IMR-90 (cell line): Measurements from ENCODE around the gene C3. TPM values are rescaled to one million over a fixed set of nuclear protein-coding genes. Genes with fewer than 3 reads are reported as not detected.

Source experiments
- ATAC-seq: fragments of 200-7000 bp; cut with Tn5 transposase; 2 replicates; pipeline ENCODE4 v1.9.1; 2020; ENCODE audit warnings: low read depth, mild to moderate bottlenecking, moderate library complexity
- BruUV-seq: library from RNA; stranded (reverse); fragments of 400-500 nt; replicated peaks from 2 replicates; lab custom pipeline; 2021; lab: Mats Ljungman, UMichigan
- CTCF ChIA-PET: fragments of 300-600 bp; formaldehyde crosslinking; extraction: SDS; loops from one replicate; lab custom pipeline; 2021; ENCODE audit warnings: antibody characterized with exemption; lab: Yijun Ruan, JAX
- POLR2A ChIA-PET: fragments of 300-600 bp; sonication (Branson Sonifier 250); formaldehyde crosslinking; loops from one replicate; lab custom pipeline; 2022; ENCODE audit warnings: antibody characterized with exemption; ENCODE audit not compliant: unreplicated experiment; lab: Charles Lee
- DNase-seq: peaks from one replicate; pipeline ENCODE4 v3.0.0; 2013
- H2AFZ ChIP-seq: replicated peaks from 2 replicates; pipeline ENCODE3; 2013; ENCODE audit warnings: low read length, mild to moderate bottlenecking; ENCODE audit not compliant: poor library complexity
- H2AK5ac ChIP-seq: 2 replicates; pipeline ENCODE4 v1.6.1; 2013; ENCODE audit warnings: low read depth, low read length, inconsistent platforms
- H2AK9ac ChIP-seq: replicated peaks from 2 replicates; pipeline ENCODE3; 2013; ENCODE audit warnings: mild to moderate bottlenecking, low read depth, low read length, moderate library complexity; ENCODE audit not compliant: poor library complexity
- H2BK120ac ChIP-seq: 2 replicates; pipeline ENCODE4 v1.6.1; 2013; ENCODE audit warnings: low read depth, low read length, inconsistent platforms
- H2BK15ac ChIP-seq: 3 replicates; pipeline ENCODE4 v1.6.1; 2013; ENCODE audit warnings: low read depth, low read length, inconsistent platforms
- H2BK20ac ChIP-seq: 2 replicates; pipeline ENCODE4 v1.6.1; 2013; ENCODE audit warnings: low read depth, mild to moderate bottlenecking, inconsistent platforms, low read length, moderate library complexity
- H2BK5ac ChIP-seq: 2 replicates; pipeline ENCODE4 v1.6.1; 2013; ENCODE audit warnings: mild to moderate bottlenecking, low read depth, low read length, inconsistent platforms; ENCODE audit not compliant: poor library complexity, severe bottlenecking
- H3K14ac ChIP-seq: replicated peaks from 2 replicates; pipeline ENCODE4 v1.6.1; 2013; ENCODE audit warnings: low read depth, low read length, inconsistent platforms
- H3K18ac ChIP-seq: 2 replicates; pipeline ENCODE4 v1.6.1; 2013; ENCODE audit warnings: low read depth, low read length, control low read depth
- H3K23ac ChIP-seq: 2 replicates; pipeline ENCODE4 v1.6.1; 2013; ENCODE audit warnings: low read depth, low read length, inconsistent platforms
- H3K27ac ChIP-seq: 2 replicates; pipeline ENCODE4 v1.5.1; 2013; ENCODE audit warnings: mild to moderate bottlenecking, control low read depth, low read length; ENCODE audit not compliant: insufficient read depth
- H3K27me3 ChIP-seq: 2 replicates; pipeline ENCODE4 v1.6.1; 2013; ENCODE audit warnings: low read length; ENCODE audit not compliant: control insufficient read depth, insufficient read depth
- H3K36me3 ChIP-seq: 2 replicates; pipeline ENCODE4 v1.6.1; 2013; ENCODE audit warnings: low read length, mixed read lengths; ENCODE audit not compliant: control insufficient read depth, insufficient read depth
- H3K4ac ChIP-seq: 2 replicates; pipeline ENCODE4 v1.6.1; 2013; ENCODE audit warnings: low read depth, low read length, inconsistent platforms
- H3K4me1 ChIP-seq: 2 replicates; pipeline ENCODE4 v1.6.1; 2013; ENCODE audit warnings: low read length, mixed read lengths; ENCODE audit not compliant: control insufficient read depth, insufficient read depth
- H3K4me2 ChIP-seq: 2 replicates; pipeline ENCODE4 v1.6.1; 2013; ENCODE audit warnings: low read depth, mild to moderate bottlenecking, control low read depth, low read length, moderate library complexity
- H3K4me3 ChIP-seq: 2 replicates; pipeline ENCODE4 v1.5.1; 2013; ENCODE audit warnings: low read depth, mild to moderate bottlenecking, control low read depth, low read length, moderate library complexity; ENCODE audit not compliant: insufficient read depth
- H3K56ac ChIP-seq: 2 replicates; pipeline ENCODE4 v1.6.1; 2013; ENCODE audit warnings: low read length, inconsistent platforms; ENCODE audit not compliant: insufficient read depth; ENCODE audit errors: extremely low read depth
- H3K79me1 ChIP-seq, 2 experiments: 2 replicates each; pipeline ENCODE4 v1.6.1; 2013; ENCODE audit warnings: low read length in 2 of 2, inconsistent platforms in 1 of 2, low read depth in 1 of 2
- H3K9ac ChIP-seq: 2 replicates; pipeline ENCODE4 v1.6.1; 2013; ENCODE audit warnings: low read depth, low read length, control low read depth
- H3K9me1 ChIP-seq: 2 replicates; pipeline ENCODE4 v1.6.1; 2013; ENCODE audit warnings: low read length, inconsistent platforms; ENCODE audit not compliant: insufficient read depth
- H3K9me3 ChIP-seq: 2 replicates; pipeline ENCODE4 v1.6.1; 2013; ENCODE audit warnings: low read length; ENCODE audit not compliant: control insufficient read depth, insufficient read depth
- H4K20me1 ChIP-seq: 2 replicates; pipeline ENCODE4 v1.6.1; 2013; ENCODE audit warnings: low read length, inconsistent platforms; ENCODE audit not compliant: insufficient read depth
- H4K5ac ChIP-seq: 2 replicates; pipeline ENCODE4 v1.6.1; 2013; ENCODE audit warnings: mild to moderate bottlenecking, low read depth, low read length, control low read depth
- H4K8ac ChIP-seq, 2 experiments: 2 replicates each; pipeline ENCODE4 v1.6.1; 2013; ENCODE audit warnings: low read depth in 2 of 2, low read length in 2 of 2, control low read depth in 1 of 2, inconsistent platforms in 1 of 2
- H4K91ac ChIP-seq: 2 replicates; pipeline ENCODE4 v1.6.1; 2013; ENCODE audit warnings: low read depth, low read length, inconsistent platforms; ENCODE audit not compliant: insufficient read depth
- BHLHE40 ChIP-seq: fragments of 150-350 bp; IDR thresholded peaks from 2 replicates; pipeline ENCODE4 v1.6.1; 2016; ENCODE audit warnings: mild to moderate bottlenecking, low read depth, low read length
- CEBPB ChIP-seq: IDR thresholded peaks from 2 replicates; pipeline ENCODE4 v1.6.1; 2012; ENCODE audit warnings: low read depth, low read length, improper control_type of control experiment
- CHD1 ChIP-seq: IDR thresholded peaks from 2 replicates; pipeline ENCODE4 v1.6.1; 2012; ENCODE audit warnings: low read depth, low read length, improper control_type of control experiment
- FOS ChIP-seq: fragments of 150-350 bp; IDR thresholded peaks from 2 replicates; pipeline ENCODE4 v1.6.1; 2016; ENCODE audit warnings: low read depth, low read length
- MAFK ChIP-seq: IDR thresholded peaks from 2 replicates; pipeline ENCODE4 v1.6.1; 2012; ENCODE audit warnings: low read depth, low read length, improper control_type of control experiment
- MAZ ChIP-seq: IDR thresholded peaks from 2 replicates; pipeline ENCODE4 v1.6.1; 2012; ENCODE audit warnings: low read depth, mild to moderate bottlenecking, low read length, improper control_type of control experiment, moderate library complexity, borderline replicate concordance
- MXI1 ChIP-seq: IDR thresholded peaks from 2 replicates; pipeline ENCODE4 v1.6.1; 2012; ENCODE audit warnings: low read depth, mild to moderate bottlenecking, low read length, moderate library complexity, borderline replicate concordance
- NFE2L2 ChIP-seq: fragments of 150-350 bp; IDR thresholded peaks from 2 replicates; pipeline ENCODE4 v1.6.1; 2016; ENCODE audit warnings: low read depth, mild to moderate bottlenecking, low read length
- POLR2A ChIP-seq: IDR thresholded peaks from 2 replicates; pipeline ENCODE4 v1.6.1; 2012; ENCODE audit warnings: mild to moderate bottlenecking, low read depth, low read length
- RAD21 ChIP-seq: IDR thresholded peaks from 2 replicates; pipeline ENCODE4 v1.6.1; 2012; ENCODE audit warnings: low read length, improper control_type of control experiment
- RCOR1 ChIP-seq: IDR thresholded peaks from 2 replicates; pipeline ENCODE4 v1.6.1; 2012; ENCODE audit warnings: mild to moderate bottlenecking, low read length, improper control_type of control experiment; ENCODE audit not compliant: insufficient replicate concordance
- RFX5 ChIP-seq: IDR thresholded peaks from 2 replicates; pipeline ENCODE4 v1.8.0; 2012; ENCODE audit warnings: low read depth, mild to moderate bottlenecking, low read length, moderate library complexity
- SMC3 ChIP-seq: fragments of 150-350 bp; IDR thresholded peaks from 2 replicates; pipeline ENCODE4 v1.6.1; 2016; ENCODE audit warnings: low read depth, mild to moderate bottlenecking, antibody characterized with exemption, low read length, moderate library complexity
- dilution Hi-C: fragments of 300-500 bp; cut with HindIII; formaldehyde crosslinking; loops from one replicate; pipeline ENCODE4 v1.14.3; 2018; ENCODE audit warnings: low sequenced_read_pairs; ENCODE audit not compliant: unreplicated experiment
- in situ Hi-C: fragments of 300-500 bp; cut with MboI; formaldehyde crosslinking; loops from 3 replicates; pipeline ENCODE4 v1.14.3; 2019; ENCODE audit warnings: low sequenced_read_pairs, inconsistent platforms, mixed read lengths
- intact Hi-C: fragments of 100-400 bp; cut with micrococcal nuclease; formaldehyde crosslinking; loops from 2 replicates; pipeline ENCODE4 v1.10.0; 2022
- polyA plus RNA-seq, 3 experiments: library from polyadenylated mRNA; depleted of rRNA; stranded (reverse); fragments of >200 nt; gene quantifications; 2 replicates each; pipeline ENCODE4 v1.2.3, GENCODE V29; 2012; ENCODE audit warnings: low replicate concordance in 1 of 3
- total RNA-seq: library from RNA; depleted of rRNA; stranded (reverse); fragments of >200 nt; gene quantifications from 2 replicates; pipeline ENCODE4 v1.2.3, GENCODE V29; 2012
- TF ChIP-seq, protein P1 (sequence below): fragments of 150-350 bp; IDR thresholded peaks from 2 replicates; pipeline ENCODE4 v1.6.1; 2016; ENCODE audit warnings: low read depth, mild to moderate bottlenecking, low read length, moderate library complexity, borderline replicate concordance
- TF ChIP-seq, protein P2 (sequence below): fragments of 150-350 bp; IDR thresholded peaks from 2 replicates; pipeline ENCODE4 v1.6.1; 2017; ENCODE audit warnings: mild to moderate bottlenecking, antibody characterized with exemption, low read length, low read depth
- TF ChIP-seq, protein P3 (sequence below): conservative IDR thresholded peaks from 2 replicates; pipeline ENCODE4 v1.5.1; 2012; ENCODE audit warnings: mild to moderate bottlenecking, low read depth, low read length, improper control_type of control experiment

The C3 gene
- total and polyA plus RNA-seq, 2 of the 4 experiments (the other 2 are of a cell fraction): 0.36 TPM; not detected in 1

DNA sequence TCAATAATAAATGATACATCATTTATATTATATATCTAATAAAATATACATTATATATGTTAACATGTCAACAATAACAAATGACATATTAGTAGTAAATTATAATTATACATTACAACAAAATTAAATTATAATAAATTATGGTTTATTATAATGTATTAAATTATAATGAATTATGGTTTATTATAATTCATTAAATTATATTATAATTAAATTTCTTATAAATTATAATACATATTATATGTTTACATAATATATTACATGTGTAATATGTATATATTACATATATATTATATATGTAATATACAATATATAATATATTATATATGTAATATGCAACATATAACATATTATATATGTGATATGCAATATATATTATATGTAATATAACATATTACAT is 20.5 kb downstream of the C3 start:
- CTCF ChIA-PET: no interaction called here
- in situ Hi-C loops (no loop called here), dilution Hi-C loops (no loop called here), intact Hi-C loops (no loop called here)
- Histone ChIP-seq H3K23ac (no peak overlapping the region), H4K20me1 (no peaks in the 10 kb centered on the region), H3K9me3 (peaks cover 6% of the 10 kb centered on the region; the same call in 1 of the 2 replicates), H3K4ac (no peak overlapping the region), H3K4me1 (no peaks in the 10 kb centered on the region), H2BK120ac (no peak overlapping the region), H4K8ac (no peak overlapping the region), H3K79me1 (no peaks in the 10 kb centered on the region), H3K27me3 (no peaks in the 10 kb centered on the region), H2AK9ac (no peak overlapping the region), H4K91ac (no peak overlapping the region), H2BK20ac (no peak overlapping the region), H2AFZ (no peak overlapping the region), H4K5ac (no peak overlapping the region), H2BK15ac (no peak overlapping the region), H2AK5ac (no peak overlapping the region), H3K14ac (no peak overlapping the region), H3K18ac (no peak overlapping the region), H3K9me1 (no peaks in the 10 kb centered on the region), H2BK5ac (no peak overlapping the region), H3K27ac (no peak overlapping the region), H3K36me3 (no peaks in the 10 kb centered on the region), H3K56ac (no peak overlapping the region), H3K4me2 (no peak overlapping the region), H3K9ac (no peak overlapping the region), H3K4me3 (no peak overlapping the region)
- BruUV-seq: no TSS peak
- DNase-seq (no peak), ATAC-seq (no peak)
- TF ChIP-seq RFX5 (no peak), MAZ (no peak), NFE2L2 (no peak), RAD21 (no peak), BHLHE40 (no peak), POLR2A (no peak), MXI1 (no peak), SMC3 (no peak), CEBPB (no peak), CHD1 (no peak), FOS (no peak), RCOR1 (no peak), MAFK (no peak)
- TF ChIP-seq, protein P1, sequence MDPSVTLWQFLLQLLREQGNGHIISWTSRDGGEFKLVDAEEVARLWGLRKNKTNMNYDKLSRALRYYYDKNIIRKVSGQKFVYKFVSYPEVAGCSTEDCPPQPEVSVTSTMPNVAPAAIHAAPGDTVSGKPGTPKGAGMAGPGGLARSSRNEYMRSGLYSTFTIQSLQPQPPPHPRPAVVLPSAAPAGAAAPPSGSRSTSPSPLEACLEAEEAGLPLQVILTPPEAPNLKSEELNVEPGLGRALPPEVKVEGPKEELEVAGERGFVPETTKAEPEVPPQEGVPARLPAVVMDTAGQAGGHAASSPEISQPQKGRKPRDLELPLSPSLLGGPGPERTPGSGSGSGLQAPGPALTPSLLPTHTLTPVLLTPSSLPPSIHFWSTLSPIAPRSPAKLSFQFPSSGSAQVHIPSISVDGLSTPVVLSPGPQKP: no peak
- TF ChIP-seq, protein P2, sequence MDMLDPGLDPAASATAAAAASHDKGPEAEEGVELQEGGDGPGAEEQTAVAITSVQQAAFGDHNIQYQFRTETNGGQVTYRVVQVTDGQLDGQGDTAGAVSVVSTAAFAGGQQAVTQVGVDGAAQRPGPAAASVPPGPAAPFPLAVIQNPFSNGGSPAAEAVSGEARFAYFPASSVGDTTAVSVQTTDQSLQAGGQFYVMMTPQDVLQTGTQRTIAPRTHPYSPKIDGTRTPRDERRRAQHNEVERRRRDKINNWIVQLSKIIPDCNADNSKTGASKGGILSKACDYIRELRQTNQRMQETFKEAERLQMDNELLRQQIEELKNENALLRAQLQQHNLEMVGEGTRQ: no peak
- TF ChIP-seq, protein P3, sequence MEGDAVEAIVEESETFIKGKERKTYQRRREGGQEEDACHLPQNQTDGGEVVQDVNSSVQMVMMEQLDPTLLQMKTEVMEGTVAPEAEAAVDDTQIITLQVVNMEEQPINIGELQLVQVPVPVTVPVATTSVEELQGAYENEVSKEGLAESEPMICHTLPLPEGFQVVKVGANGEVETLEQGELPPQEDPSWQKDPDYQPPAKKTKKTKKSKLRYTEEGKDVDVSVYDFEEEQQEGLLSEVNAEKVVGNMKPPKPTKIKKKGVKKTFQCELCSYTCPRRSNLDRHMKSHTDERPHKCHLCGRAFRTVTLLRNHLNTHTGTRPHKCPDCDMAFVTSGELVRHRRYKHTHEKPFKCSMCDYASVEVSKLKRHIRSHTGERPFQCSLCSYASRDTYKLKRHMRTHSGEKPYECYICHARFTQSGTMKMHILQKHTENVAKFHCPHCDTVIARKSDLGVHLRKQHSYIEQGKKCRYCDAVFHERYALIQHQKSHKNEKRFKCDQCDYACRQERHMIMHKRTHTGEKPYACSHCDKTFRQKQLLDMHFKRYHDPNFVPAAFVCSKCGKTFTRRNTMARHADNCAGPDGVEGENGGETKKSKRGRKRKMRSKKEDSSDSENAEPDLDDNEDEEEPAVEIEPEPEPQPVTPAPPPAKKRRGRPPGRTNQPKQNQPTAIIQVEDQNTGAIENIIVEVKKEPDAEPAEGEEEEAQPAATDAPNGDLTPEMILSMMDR: no peak
- POLR2A ChIA-PET: no interaction called here
